ENCODE results near the gene RRAGA. TPM values are rescaled to one million over a fixed set of nuclear protein-coding genes. Genes with fewer than 3 reads are reported as not detected.
A peak's percentile ranks its signal among the peaks of the same experiment; 100 is the strongest.

Gene RRAGA
- total and polyA plus RNA-seq, 2 of the 8 experiments (the other 6 are each of a cell fraction or from before 2014, with no cell fraction given) = 45.6 to 46.5 TPM

GRCh38 chr9:19036611-19037010, 12.6 kb upstream of the RRAGA start:
- Histone ChIP-seq H3K14ac (ENCODE audit: insufficient read length) (no peak overlapping the region), H3K9ac (replicated peaks in 1 of 4; ENCODE audit: extremely low read depth in 1 of 4, low read depth in 3 of 4, low read length in 3 of 4) (no peak overlapping the region), H3K18ac (ENCODE audit: extremely low read depth, low read length) (no peak overlapping the region), H2AK5ac (ENCODE audit: low read depth, low read length) (no peak overlapping the region), H3K79me2 (ENCODE audit: control insufficient read depth in 1 of 2, insufficient read depth in 2 of 2, low read length in 2 of 2) (no peaks in the 10 kb centered on the region), H3K56ac (replicated peaks; ENCODE audit: insufficient read length, low read depth, low read length) (no peak overlapping the region), H2BK12ac (ENCODE audit: low read depth, low read length) (no peak overlapping the region), H2BK120ac (replicated peaks; ENCODE audit: low read depth, low read length) (no peak overlapping the region), H4K8ac (ENCODE audit: extremely low read depth, insufficient read depth, low read length) (no peak overlapping the region), H4K5ac (ENCODE audit: insufficient read length, low read depth, low read length) (no peak overlapping the region), H4K91ac (replicated peaks; ENCODE audit: insufficient read length, low read length) (no peak overlapping the region), H3K4me2 (ENCODE audit: insufficient read depth in 1 of 2, low read depth in 2 of 2, low read length in 2 of 2) (no peak overlapping the region), H3K4me3 (ENCODE audit: extremely low read depth in 1 of 4, insufficient read depth in 2 of 4, low read depth in 3 of 4, low read length in 4 of 4) (no peak overlapping the region), H3K23ac (ENCODE audit: insufficient read length) (no peak overlapping the region), H3K79me1 (ENCODE audit: low read depth, low read length) (no peaks in the 10 kb centered on the region), H3K36me3 (ENCODE audit: control insufficient read depth in 2 of 4, insufficient read depth in 4 of 4, low read length in 3 of 4) (no peaks in the 10 kb centered on the region), H2AFZ (ENCODE audit: low read length) (no peak overlapping the region), H3K4me1 (replicated peaks in 1 of 4; ENCODE audit: control insufficient read depth in 3 of 4, insufficient read depth in 4 of 4, low read length in 3 of 4) (no peaks in the 10 kb centered on the region), H2BK15ac (ENCODE audit: low read length) (no peak overlapping the region), H3K4ac (replicated peaks; ENCODE audit: insufficient read length, low read depth, low read length) (no peak overlapping the region), H3K23me2 (ENCODE audit: low read depth, low read length) (no peaks in the 10 kb centered on the region), H2BK20ac (ENCODE audit: low read length) (no peak overlapping the region), H4K20me1 (replicated peaks in 1 of 2; ENCODE audit: control insufficient read depth in 1 of 2, insufficient read depth in 2 of 2, low read length in 2 of 2) (no peaks in the 10 kb centered on the region), H3K27ac (ENCODE audit: low read depth, low read length) (no peak overlapping the region), H3K9me3 (ENCODE audit: insufficient read depth in 2 of 2, low read depth in 1 of 2, low read length in 1 of 2) (peaks cover 0 to 2% of the 10 kb centered on the region in 2 experiments; a peak in 2 of 4 replicates), H2BK5ac (ENCODE audit: low read depth, low read length) (no peak overlapping the region), H3K27me3 (replicated peaks in 1 of 4; ENCODE audit: control insufficient read depth in 3 of 4, extremely low read depth in 1 of 4, insufficient read depth in 3 of 4, low read length in 3 of 4) (peaks cover 0 to 4% (median 0%) of the 10 kb centered on the region in 4 experiments; a peak in 1 of 7 replicates)
- ChIA-PET POLR2A (ENCODE audit: partially characterized antibody) (no interaction called here), CTCF (ENCODE audit: partially characterized antibody) (interaction anchor here (0.6 to 0.7 kb wide), 2 partner anchors 24 to 125 kb away, joined by 3 read pairs; no protein-coding TSS in a partner anchor)
- TF ChIP-seq SP4 (IDR thresholded peaks at IDR 0.05; ENCODE audit: low read length) (no peak), RAD21 (IDR thresholded peaks at IDR 0.05 in 1 of 2, conservative IDR thresholded peaks at IDR 0.05 in 1 of 2; ENCODE audit: low read depth in 2 of 2, low read length in 2 of 2) (0 out of 4 replicates have a peak, but pooled peaks of 1 of the 2 experiments have one; percentile 16), CTCF (IDR thresholded peaks at IDR 0.05; ENCODE audit: control extremely low read depth in 1 of 3, insufficient read depth in 1 of 3, low read depth in 1 of 3, low read length in 3 of 3) (peak; percentile 14 to 31 (median 17); a peak in 2 of 4 replicates)
- 93% methylated on average over 5 of the region's 5 CpGs; no CpG with 5 or more reads in 1 of the 2 experiments for WGBS, 2 experiments (ENCODE audit: extremely low coverage in 1 of 2, insufficient coverage in 1 of 2, insufficient read length in 1 of 2, insufficient replicate concordance in 2 of 2, low coverage in 1 of 2, low lambda C conversion rate in 2 of 2, missing lambda C conversion rate in 1 of 2)
- FAIRE-seq (no peak), DNase-seq (ENCODE audit: low read depth in 1 of 2, low spot score in 2 of 2) (no peak)

All from H1 (cell line).